ENCODE results near the gene TNFRSF12A. TPM values are rescaled to one million over a fixed set of nuclear protein-coding genes. Genes with fewer than 3 reads are reported as not detected.
A peak's percentile ranks its signal among the peaks of the same experiment; 100 is the strongest.
"Not testable (repeated sequence)": the region's sequence is repeated elsewhere in the genome, so short reads cannot be mapped to it uniquely, and the experiment has no call there.

The TNFRSF12A gene
- total RNA-seq, 1 donor = 7.8 TPM

DNA sequence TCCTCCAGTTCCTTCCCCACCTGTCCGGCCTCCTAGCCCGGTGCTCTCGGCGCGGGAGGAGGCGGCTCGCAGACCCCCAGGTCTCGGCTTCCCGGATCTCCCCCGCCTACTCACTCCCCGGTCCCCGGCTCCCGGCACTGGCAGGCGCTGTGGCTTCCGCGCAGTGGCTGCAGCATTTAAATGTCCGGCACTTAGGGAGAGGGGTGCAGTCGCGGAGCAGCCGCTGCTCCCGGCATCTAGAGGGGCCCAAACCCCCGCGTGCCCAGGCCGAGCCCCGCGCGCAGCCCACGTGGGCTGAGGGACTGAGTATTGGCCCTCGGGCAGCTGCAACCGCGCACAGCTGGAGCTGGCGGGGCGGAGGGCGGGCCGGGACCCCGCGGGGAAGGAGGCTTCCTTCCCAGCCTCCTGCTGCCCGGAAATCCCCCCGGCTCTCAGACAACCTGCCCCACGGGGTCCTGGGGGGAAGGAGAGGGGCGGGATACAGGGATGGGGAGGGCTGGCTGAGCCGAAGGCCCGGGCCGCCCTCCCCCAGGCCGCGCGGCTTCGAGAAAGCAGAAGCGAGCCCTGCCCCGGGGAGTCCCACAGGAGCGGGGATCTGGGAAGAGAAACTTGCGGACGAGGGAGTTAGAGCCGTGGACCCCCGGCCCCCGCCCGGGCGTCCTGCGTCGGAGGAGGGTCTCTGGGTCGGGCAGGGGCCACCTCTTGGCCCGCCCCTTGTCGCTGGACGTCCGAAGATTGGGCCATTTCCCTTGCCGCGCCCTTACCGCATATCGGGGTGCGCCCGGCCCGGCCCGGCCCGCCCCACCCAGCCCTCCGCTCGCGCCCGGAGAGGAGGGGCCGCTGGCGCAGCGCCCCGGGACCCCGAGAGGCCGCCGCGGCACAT is 25.8 kb downstream of the TNFRSF12A start, which contains the start of gene MMP25:
Gene MMP25, plus strand, starts transcription at position 804 of the 883 bp plus-strand sequence. CDS start 357 bp downstream, outside the sequence.
- DNase-seq (ENCODE audit: low read depth in 2 of 3, low spot score in 2 of 3) = no peak

DNA sequence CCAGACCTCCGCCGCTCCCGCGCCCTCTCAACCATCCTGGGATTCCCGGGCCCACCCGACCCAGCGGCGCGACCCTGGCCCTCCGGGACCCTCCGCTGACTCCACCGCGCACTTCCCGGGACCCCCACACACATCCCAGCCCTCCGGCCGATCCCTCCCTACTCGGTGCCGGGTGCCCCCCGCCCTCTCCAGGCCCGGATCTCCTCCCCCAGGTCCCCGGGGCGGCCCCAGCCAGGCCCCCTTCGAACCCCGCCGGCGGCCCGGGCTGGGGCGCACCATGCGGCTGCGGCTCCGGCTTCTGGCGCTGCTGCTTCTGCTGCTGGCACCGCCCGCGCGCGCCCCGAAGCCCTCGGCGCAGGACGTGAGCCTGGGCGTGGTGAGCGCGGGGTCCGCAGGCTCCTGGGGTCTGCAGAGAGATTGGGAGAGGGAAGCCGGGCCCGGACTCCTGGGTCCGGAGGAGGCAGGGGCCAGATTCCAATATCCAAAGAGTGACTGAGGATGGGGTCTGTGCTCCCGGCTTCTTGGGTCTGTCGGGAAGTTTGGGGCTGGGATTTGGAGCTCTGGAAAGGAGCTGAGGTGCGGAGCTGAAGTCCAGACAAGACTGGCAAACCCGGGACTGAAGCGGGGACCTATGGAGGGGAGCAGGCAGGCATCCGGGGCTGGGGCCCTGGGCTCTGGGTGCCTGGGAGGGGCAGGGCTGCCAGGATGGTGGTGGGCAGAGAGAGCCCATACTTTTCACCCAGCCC is 26.6 kb downstream of the TNFRSF12A start:
- no peak for DNase-seq (ENCODE audit: low read depth in 2 of 3, low spot score in 2 of 3)

DNA sequence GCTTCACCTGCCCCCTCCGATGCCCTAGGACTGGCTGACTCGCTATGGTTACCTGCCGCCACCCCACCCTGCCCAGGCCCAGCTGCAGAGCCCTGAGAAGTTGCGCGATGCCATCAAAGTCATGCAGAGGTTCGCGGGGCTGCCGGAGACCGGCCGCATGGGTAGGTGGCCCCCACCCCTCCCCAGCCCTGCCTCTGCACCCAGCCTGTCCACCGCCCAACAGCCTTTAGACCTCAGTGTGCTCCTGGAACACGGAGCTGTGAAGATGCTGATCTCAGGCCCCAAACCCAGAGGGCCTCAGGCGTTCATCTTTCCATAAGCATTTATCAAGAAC is 27.2 kb downstream of the TNFRSF12A start:
- DNase-seq (ENCODE audit: low read depth in 2 of 3, low spot score in 2 of 3) = no peak

DNA sequence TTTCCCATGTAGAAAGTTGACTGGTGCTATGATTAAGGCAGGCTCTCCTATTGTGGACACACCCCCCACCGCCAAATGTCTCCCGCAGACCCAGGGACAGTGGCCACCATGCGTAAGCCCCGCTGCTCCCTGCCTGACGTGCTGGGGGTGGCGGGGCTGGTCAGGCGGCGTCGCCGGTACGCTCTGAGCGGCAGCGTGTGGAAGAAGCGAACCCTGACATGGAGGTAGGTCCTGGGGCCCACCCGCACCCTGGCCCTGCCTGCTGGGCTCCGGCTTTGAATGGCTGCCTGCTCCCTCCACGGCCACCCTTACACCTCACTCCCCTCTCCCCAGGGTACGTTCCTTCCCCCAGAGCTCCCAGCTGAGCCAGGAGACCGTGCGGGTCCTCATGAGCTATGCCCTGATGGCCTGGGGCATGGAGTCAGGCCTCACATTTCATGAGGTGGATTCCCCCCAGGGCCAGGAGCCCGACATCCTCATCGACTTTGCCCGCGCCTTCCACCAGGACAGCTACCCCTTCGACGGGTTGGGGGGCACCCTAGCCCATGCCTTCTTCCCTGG is 29.8 kb downstream of the TNFRSF12A start:
- DNase-seq (ENCODE audit: low read depth in 2 of 3, low spot score in 2 of 3) = no peak

DNA sequence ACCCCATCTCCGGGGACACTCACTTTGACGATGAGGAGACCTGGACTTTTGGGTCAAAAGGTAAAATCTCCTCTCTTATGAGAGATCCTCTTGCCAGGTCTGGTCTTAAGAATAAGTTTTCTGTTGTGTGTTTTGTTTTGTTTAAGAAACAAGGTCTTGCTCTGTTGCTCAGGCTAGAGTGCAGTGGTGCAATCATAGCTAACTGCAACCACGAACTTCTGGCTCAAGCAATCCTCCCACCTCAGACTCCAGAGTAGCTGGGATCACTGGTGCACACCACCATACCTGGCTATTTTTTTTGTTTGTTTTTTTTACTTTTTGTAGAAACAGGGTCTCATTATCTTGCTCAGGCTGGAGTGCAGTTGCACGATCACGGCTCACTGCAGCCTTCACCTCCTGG is 30.3 kb downstream of the TNFRSF12A start:
- no peak for DNase-seq (ENCODE audit: low read depth in 2 of 3, low spot score in 2 of 3)

DNA sequence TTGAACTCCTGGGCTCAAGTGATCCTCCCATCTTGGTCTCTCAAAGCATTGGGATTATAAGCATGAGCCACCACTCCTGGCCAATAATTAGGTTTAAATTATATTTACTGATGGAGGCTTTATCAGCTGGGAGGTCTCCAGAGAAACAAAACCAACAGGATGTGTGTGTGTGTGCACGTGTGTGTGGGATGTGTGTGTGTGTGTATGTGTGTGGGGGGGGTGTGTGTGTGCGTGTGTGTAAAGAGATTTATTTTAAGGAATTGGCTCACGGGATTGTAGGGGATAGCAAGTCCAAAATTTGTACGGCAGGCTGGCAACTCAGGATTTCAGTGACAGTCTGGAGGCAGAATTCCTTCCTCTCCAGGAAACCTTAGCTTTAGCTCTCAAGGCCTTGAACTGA is 30.8 kb downstream of the TNFRSF12A start:
- DNase-seq (ENCODE audit: low read depth in 2 of 3, low spot score in 2 of 3) = no peak

DNA sequence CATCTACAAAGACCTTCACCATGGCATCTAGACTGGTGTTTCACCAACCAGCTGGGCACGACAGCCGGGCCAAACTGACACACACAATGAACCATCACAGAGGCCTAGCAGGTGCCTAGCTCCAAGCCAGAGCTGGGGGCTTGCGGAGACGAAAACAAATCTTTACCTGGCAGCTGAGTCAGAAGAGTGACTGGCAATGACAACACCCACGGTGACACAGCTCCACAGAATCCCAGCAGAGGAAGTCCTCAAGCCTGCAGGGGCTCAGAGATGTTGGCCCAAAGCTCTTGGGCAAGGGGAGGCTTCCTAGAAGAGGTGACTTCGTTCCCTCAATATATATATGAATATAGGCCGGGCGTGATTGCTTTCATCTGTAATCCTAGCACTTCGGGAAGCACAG is 31.3 kb downstream of the TNFRSF12A start:
- no peak for DNase-seq (ENCODE audit: low read depth in 2 of 3, low spot score in 2 of 3)

DNA sequence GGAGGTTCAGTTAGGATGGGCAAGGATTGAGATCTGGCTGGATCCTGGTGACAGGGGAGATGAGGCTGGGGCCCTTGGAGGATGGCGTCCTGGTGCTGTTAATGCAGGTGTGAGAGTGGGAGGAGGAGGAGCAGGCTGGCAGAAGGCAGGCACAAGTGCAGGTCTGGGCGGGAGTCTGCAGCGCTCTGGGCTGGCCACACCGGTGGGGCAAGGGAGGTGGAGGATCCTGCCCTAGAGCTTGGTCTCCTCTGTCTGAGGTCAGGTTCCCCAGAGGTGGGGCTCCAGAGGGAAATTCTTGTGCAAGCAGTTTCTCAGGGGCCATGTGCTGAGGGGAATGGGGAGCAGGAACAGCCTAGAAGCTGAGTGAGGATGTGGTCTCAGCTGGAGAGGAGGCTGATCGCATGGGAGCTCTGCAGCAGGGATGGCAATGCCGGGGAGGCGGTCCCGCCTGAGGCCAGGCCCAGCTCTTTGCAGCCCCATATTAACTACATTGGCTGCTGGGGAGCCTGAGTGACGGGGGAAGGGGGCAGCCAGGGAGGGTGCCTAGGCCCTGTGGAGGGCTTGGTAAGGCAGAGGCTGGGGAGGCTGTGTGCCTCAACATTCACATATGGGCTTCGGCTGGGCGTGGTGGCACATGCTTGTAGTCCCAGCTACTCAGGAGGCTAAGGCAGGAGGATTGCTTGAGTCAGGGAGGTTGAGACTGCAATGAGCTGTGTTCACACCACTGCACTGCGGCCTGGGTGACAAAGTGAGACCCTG is 32.6 kb downstream of the TNFRSF12A start:
- DNase-seq (ENCODE audit: low read depth in 2 of 3, low spot score in 2 of 3) = not testable (repeated sequence)

DNA sequence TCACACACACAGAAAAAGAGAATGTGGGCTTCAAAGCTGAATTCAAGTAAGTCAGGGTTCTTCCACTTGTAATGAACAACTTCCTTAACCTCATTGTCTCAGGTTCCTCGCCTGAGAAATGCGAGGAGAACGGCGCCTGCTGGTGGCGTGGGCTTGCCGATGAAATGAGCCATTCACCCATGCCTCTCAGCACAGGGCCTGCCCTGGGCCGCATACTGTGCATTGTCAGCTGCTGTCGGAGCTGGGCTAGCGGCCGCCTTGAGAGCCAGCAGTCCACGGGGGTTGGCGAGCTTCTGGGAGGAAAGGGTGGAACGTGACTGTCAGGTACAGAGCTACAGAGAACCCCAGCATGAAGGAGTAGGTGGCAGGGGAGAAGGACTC is 33.2 kb downstream of the TNFRSF12A start:
- not testable (repeated sequence) for DNase-seq (ENCODE audit: low read depth in 2 of 3, low spot score in 2 of 3)

DNA sequence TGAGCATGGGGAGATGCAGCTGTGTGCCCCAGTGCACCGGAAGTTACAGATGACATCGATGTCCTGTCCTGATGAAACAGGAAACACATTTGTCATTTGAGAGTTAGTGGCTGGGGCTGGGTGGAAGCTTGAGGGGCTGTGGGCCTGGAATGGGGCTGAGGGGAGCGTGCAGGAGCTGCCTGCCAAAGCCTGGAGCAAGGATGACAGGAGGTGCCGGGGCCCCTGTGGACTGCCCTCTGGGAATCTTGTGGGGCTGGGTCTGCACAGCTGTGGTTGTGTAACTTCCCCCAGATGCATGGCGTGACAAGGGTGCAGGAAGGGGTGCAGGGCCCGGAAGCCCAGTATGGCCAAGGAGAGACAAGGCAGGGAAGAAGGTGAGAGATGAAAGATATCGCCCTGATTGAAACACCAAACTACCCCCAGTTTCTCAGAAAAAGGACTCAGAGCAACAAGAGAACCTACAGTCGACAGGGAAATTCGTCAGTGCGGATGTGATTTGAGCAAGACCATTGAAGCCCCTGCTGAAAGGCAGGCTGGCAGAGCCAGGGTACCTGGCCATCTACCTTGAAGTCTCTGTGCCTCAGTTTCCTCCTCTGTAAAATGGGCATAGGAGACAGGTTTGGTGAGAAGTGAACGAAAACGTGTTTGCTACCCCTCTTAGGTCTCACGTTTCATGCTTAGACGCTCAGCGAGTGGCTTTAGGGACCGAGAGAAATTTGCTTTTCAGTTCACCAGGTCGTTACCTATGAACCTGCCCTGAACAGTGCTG is 35.0 kb downstream of the TNFRSF12A start:
- DNase-seq (ENCODE audit: low read depth in 2 of 3, low spot score in 2 of 3) = peak in 2 of 3 donors; percentile 47 to 69

DNA sequence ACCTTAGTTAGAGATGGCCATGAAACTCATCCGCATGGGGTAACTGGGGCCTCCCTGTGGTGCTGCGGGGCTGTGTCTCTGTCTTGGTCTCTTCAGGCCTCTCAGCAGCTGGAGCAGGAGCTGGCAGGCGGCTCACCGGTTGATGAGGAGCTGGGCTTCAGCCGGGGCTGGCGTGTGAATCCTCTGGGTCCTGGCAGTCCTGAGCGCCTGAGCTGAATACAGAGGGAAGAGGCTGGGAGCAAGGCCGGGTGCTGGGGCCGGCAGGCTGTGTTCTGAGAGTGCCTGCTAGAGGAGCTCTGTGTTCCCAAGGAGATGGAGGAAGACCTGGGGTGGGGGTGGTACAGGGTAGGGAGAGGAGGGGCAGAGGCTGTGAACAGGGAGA is 35.6 kb downstream of the TNFRSF12A start:
- not testable (repeated sequence) for DNase-seq (ENCODE audit: low read depth in 2 of 3, low spot score in 2 of 3)

DNA sequence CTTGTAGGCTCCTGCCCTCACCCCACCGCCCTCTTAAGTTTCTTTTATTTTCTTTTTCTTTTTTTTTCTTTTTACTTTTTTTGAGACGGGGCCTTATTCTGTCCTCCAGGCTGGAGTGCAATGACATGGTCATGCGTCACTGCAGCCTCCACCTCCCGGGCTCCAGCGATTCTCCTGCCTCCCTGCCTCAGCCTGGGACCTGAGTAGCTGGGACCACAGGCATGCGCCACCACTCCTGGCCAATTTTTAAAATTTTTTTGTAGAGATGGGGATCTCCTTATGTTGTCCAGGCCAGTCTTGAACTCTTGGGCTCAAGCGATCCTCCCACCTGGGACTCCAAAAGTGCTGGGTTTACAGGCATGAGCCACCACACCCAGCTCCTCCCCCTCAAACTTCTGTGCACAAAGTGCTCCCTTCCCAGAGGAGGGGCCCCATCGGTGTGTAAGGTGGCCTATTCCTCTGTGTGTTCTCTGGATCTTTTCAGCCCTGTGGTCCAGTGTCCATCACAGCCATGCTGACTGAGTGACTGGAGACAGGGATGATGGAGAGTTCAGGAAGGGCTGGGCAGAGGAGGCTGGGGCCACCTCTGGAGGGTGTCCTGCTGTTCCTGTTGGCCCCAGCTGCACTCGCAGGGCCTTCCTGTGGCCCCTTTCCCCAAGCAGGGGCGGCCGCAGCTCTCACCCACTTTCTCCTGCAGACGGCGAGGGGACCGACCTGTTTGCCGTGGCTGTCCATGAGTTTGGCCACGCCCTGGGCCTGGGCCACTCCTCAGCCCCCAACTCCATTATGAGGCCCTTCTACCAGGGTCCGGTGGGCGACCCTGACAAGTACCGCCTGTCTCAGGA is 36.4 kb downstream of the TNFRSF12A start:
- DNase-seq (ENCODE audit: low read depth in 2 of 3, low spot score in 2 of 3) = no peak

DNA sequence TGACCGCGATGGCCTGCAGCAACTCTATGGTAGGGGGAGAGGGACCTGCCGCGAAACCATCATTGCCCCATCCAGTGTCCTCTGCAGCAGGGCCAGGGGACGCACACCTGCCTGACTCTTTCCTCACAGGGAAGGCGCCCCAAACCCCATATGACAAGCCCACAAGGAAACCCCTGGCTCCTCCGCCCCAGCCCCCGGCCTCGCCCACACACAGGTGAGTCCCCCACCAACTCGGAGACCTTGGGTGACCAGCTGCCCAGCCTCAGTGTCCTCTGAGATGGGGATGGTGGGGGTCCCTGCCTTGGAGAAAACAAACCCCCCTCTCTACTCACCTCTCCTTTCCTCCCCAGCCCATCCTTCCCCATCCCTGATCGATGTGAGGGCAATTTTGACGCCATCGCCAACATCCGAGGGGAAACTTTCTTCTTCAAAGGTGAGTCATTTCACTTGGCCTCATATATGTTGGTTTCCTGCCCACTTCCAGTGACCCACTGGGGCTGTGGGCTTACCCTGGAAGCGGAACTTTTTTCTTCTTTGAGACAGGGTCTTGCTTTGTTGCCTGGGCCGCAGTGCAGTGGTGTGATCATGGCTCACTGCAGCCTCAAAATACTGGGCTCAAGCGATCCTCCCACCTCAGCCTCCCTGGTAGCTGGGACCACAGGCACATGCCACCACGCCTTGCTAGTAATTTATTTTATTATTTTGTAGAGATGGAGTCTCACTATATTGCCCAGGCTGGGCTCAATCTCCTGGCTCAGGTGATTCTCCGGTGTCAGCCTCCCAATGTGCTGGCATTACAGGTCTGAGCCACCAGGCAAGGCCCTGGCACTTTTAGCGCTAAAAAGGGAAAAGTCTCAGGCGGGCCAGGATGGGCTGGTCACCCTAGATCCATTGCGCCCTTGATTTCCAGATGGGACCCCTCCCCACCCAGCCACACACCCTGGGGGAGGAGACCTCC is 37.3 kb downstream of the TNFRSF12A start:
- DNase-seq (ENCODE audit: low read depth in 2 of 3, low spot score in 2 of 3) = no peak

DNA sequence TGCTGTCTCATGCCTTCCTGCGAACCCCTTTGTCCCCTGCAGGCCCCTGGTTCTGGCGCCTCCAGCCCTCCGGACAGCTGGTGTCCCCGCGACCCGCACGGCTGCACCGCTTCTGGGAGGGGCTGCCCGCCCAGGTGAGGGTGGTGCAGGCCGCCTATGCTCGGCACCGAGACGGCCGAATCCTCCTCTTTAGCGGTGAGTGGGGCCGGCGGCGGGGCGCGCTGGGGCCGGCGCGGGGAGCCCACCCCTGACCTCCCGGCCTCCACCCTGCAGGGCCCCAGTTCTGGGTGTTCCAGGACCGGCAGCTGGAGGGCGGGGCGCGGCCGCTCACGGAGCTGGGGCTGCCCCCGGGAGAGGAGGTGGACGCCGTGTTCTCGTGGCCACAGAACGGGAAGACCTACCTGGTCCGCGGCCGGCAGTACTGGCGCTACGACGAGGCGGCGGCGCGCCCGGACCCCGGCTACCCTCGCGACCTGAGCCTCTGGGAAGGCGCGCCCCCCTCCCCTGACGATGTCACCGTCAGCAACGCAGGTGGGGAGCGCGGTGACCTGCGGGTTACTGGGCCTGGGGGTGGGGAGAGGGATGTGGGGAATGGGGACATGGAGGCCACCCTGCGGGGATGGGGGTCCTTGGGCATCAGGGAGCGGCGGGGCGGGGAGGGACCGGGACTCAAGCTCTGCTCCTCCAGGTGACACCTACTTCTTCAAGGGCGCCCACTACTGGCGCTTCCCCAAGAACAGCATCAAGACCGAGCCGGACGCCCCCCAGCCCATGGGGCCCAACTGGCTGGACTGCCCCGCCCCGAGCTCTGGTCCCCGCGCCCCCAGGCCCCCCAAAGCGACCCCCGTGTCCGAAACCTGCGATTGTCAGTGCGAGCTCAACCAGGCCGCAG is 38.2 kb downstream of the TNFRSF12A start:
- DNase-seq (ENCODE audit: low read depth in 2 of 3, low spot score in 2 of 3) = peak in 2 of 3 donors; percentile 52 to 63

DNA sequence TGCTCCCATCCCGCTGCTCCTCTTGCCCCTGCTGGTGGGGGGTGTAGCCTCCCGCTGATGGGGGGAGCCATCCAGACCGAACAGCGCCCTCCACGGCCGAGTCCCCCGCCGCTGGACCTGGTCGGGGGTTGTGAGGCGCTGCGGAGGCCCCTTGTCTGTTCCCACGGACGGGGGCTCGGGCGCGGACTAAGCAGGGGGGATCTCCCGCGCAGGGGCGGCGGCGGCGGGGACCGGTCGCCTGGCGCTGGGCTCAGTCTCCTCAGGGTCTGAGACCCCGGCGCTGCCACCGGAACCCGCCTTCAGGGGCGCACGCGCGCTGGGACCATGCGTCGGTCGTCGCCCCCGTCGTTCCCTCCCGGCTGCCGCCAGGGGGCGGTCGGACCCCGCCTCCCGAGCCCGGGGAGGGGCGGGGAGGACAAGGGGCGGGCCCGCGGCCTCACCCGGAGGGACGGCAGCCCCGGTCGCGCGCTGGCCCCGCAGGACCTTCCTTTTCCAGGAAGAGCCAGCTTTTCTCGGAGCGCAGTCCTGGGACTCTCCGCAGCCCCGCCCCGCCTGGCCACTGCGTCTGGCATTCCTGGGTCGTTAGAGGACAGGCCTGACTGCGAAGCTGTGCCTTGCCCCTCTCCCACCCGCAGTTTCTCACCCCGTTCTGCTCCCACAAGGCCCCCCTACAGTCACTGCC is 39.0 kb downstream of the TNFRSF12A start:
- DNase-seq (ENCODE audit: low read depth in 2 of 3, low spot score in 2 of 3) = peak; percentile 82 to 86 (median 85)

DNA sequence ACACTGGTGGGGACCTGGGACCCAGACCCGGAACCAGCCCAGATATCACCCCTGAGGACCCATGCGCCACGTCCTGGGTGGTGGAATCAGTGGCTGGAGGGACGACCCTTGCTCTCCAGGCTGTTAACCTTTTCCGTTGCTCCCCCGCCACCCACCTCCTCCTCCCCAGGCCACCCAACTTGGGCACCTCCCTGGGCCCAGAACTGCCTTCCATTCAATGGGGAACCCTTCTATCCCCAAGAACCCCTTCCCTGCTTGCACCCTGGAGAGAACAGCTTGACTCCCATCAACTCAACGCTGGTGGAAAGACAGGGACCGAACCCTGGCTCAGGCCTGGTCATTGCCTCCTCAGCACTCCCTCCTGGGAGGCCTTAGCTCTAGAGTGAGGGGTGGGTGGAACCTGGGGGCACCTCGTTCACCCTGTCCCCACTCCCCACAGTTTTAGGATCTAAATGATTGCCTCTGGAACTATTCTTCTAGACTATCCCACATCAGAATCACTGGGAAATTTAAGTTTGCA is 39.6 kb downstream of the TNFRSF12A start:
- DNase-seq (ENCODE audit: low read depth in 2 of 3, low spot score in 2 of 3) = no peak

All from hematopoietic multipotent progenitor cell (in vitro differentiated cells).